IPS-11a (cell line): ENCODE data around the gene OVOL3.

ENCODE experiments used
- H3K4me3 ChIP-seq: one replicate; pipeline ENCODE4 v1.5.1; 2013; ENCODE audit warnings: low read depth, low read length, control low read depth

OVOL3 gene

DNA sequence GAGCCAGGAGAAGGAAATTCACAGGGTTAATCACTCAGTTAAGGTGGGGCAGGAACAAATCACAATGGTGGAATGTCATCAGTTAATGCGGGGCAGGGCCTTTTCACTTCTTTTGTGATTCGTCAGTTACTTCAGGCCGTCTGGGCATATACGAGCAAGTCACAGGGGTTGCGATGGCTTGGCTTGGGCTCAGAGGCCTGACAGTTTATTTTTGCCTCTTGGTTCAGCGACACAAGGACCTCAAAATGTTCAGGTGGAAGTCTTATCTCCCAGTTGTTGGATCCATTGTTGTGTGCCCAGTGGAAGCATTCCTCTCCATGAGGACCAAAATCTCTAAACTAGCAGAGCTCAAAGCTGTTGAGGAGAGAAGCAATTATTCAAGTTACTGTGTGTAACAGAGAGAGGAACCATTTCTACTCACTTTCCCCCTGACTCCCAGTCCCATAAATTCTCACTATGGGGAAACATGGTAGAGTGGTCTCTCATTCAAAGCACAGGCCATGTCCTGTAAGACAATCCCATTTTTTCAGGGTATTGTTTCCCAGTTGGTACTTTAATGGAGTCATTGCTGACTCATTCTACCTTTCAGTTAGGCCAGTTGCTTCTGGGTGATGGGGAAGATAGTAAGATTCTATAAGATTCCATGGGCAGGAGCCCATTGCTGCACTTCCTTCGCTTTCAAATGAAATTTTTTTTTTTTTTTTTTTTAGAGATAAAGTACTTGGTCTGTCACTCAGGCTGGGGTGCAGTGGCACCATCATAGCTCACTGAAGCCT, 50.1 kb downstream of the OVOL3 start:
- H3K4me3 ChIP-seq, result no peak overlapping the region
